T-helper 22 cell (primary cell): Measurements from ENCODE around the gene NDST1.
A peak's percentile ranks its signal among the peaks of the same experiment; 100 is the strongest.
"Not testable (repeated sequence)": the region's sequence is repeated elsewhere in the genome, so short reads cannot be mapped to it uniquely, and the experiment has no call there.

Experiments used
- DNase-seq: peaks from one replicate; pipeline ENCODE4 v3.0.0-alpha.2; 2020; ENCODE audit warnings: low read depth

Gene NDST1

GRCh38 chr5:150507474-150508276 lies at the start of gene NDST1:
Gene NDST1, plus strand, starts transcription at chr5:150508131. Its CDS starts 13,124 bp downstream, at chr5:150521255.
- DNase-seq: no peak

GRCh38 chr5:150458802-150459557 lies 49.0 kb upstream of the NDST1 start:
- peak; percentile 60 for DNase-seq

GRCh38 chr5:150460781-150461180 lies 47.1 kb upstream of the NDST1 start:
- DNase-seq: no peak

- no peak for DNase-seq
These were observed 46.7 kb upstream of the NDST1 start for GRCh38 chr5:150461231-150461630.

- no peak for DNase-seq
These were observed 43.3 kb upstream of the NDST1 start for GRCh38 chr5:150464554-150465012.

- no peak for DNase-seq
These were observed 42.0 kb upstream of the NDST1 start for GRCh38 chr5:150465927-150466326.

- no peak for DNase-seq
These were observed 39.7 kb upstream of the NDST1 start for GRCh38 chr5:150468206-150468605.

- DNase-seq: no peak
These were observed 38.0 kb upstream of the NDST1 start for GRCh38 chr5:150469718-150470469.

GRCh38 chr5:150473673-150474358 lies 34.1 kb upstream of the NDST1 start:
- no peak for DNase-seq

GRCh38 chr5:150476568-150476967 lies 31.4 kb upstream of the NDST1 start:
- DNase-seq: not testable (repeated sequence)

GRCh38 chr5:150479416-150479815 lies 28.5 kb upstream of the NDST1 start:
- DNase-seq: no peak

- no peak for DNase-seq
These were observed 26.3 kb upstream of the NDST1 start for GRCh38 chr5:150481708-150481965.

GRCh38 chr5:150481972-150482406 lies 25.9 kb upstream of the NDST1 start:
- no peak for DNase-seq

GRCh38 chr5:150484964-150485692 lies 22.8 kb upstream of the NDST1 start:
- DNase-seq: no peak

- DNase-seq: no peak
These were observed 22.1 kb upstream of the NDST1 start for GRCh38 chr5:150485693-150486401.

- DNase-seq: no peak
These were observed 21.3 kb upstream of the NDST1 start for GRCh38 chr5:150486402-150487198.

GRCh38 chr5:150487199-150488061 lies 20.5 kb upstream of the NDST1 start:
- no peak for DNase-seq

GRCh38 chr5:150488519-150489359 lies 19.2 kb upstream of the NDST1 start:
- no peak for DNase-seq
